ENCODE data around the gene ADAMTS10. TPM values are rescaled to one million over a fixed set of nuclear protein-coding genes. Genes with fewer than 3 reads are reported as not detected.
"Not testable (repeated sequence)": the region's sequence is repeated elsewhere in the genome, so short reads cannot be mapped to it uniquely, and the experiment has no call there.

ADAMTS10 gene
- total RNA-seq, 2 donors from 2014 or later: 164 to 214 TPM

- no peaks in the 10 kb centered on the region for H3K4me1 ChIP-seq (ENCODE audit: control insufficient read depth in 1 of 2, low read depth in 2 of 2)
- H3K9me3 ChIP-seq: no peaks in the 10 kb centered on the region
- TF ChIP-seq CTCF (IDR thresholded peaks at IDR 0.05): no peak
- H3K27me3 ChIP-seq (replicated peaks; ENCODE audit: insufficient read depth): no peaks in the 10 kb centered on the region
- ATAC-seq (ENCODE audit: insufficient number of reproducible peaks, low FRiP score, low read depth) (no peak), DNase-seq (ENCODE audit: low spot score) (no peak)
- H3K36me3 ChIP-seq: no peaks in the 10 kb centered on the region
- no peak overlapping the region for H3K27ac ChIP-seq
- H3K4me3 ChIP-seq: no peak overlapping the region
Measured at GRCh38 chr19:8558325-8558724, 52.2 kb downstream of the ADAMTS10 start.

GRCh38 chr19:8557642-8558238, 52.8 kb downstream of the ADAMTS10 start:
- H3K27ac ChIP-seq: no peak overlapping the region
- H3K9me3 ChIP-seq: no peaks in the 10 kb centered on the region
- no peak for TF ChIP-seq CTCF (IDR thresholded peaks at IDR 0.05)
- no peaks in the 10 kb centered on the region for H3K4me1 ChIP-seq (ENCODE audit: control insufficient read depth in 1 of 2, low read depth in 2 of 2)
- ATAC-seq (ENCODE audit: insufficient number of reproducible peaks, low FRiP score, low read depth) (no peak), DNase-seq (ENCODE audit: low spot score) (no peak)
- H3K4me3 ChIP-seq: no peak overlapping the region
- no peaks in the 10 kb centered on the region for H3K27me3 ChIP-seq (replicated peaks; ENCODE audit: insufficient read depth)
- no peaks in the 10 kb centered on the region for H3K36me3 ChIP-seq

- H3K36me3 ChIP-seq; DNase-seq (ENCODE audit: low spot score); H3K4me3 ChIP-seq; H3K27ac ChIP-seq; H3K27me3 ChIP-seq (replicated peaks; ENCODE audit: insufficient read depth); H3K4me1 ChIP-seq (ENCODE audit: control insufficient read depth in 1 of 2, low read depth in 2 of 2); H3K9me3 ChIP-seq; ATAC-seq (ENCODE audit: insufficient number of reproducible peaks, low FRiP score, low read depth): not testable (repeated sequence)
Measured at GRCh38 chr19:8553729-8554128, 56.8 kb downstream of the ADAMTS10 start.

GRCh38 chr19:8552810-8553209, 57.7 kb downstream of the ADAMTS10 start:
- H3K27ac ChIP-seq: no peak overlapping the region
- no peaks in the 10 kb centered on the region for H3K27me3 ChIP-seq (replicated peaks; ENCODE audit: insufficient read depth)
- H3K4me3 ChIP-seq: no peak overlapping the region
- DNase-seq (ENCODE audit: low spot score): no peak
- H3K9me3 ChIP-seq: no peaks in the 10 kb centered on the region
- no peak for ATAC-seq (ENCODE audit: insufficient number of reproducible peaks, low FRiP score, low read depth)
- no peak for TF ChIP-seq CTCF (IDR thresholded peaks at IDR 0.05)
- no peaks in the 10 kb centered on the region for H3K36me3 ChIP-seq
- no peaks in the 10 kb centered on the region for H3K4me1 ChIP-seq (ENCODE audit: control insufficient read depth in 1 of 2, low read depth in 2 of 2)

- ATAC-seq (ENCODE audit: insufficient number of reproducible peaks, low FRiP score, low read depth): no peak
- Histone ChIP-seq H3K27ac (no peak overlapping the region), H3K9me3 (no peaks in the 10 kb centered on the region), H3K36me3 (no peaks in the 10 kb centered on the region), H3K27me3 (replicated peaks; ENCODE audit: insufficient read depth) (no peaks in the 10 kb centered on the region), H3K4me1 (ENCODE audit: control insufficient read depth in 1 of 2, low read depth in 2 of 2) (no peaks in the 10 kb centered on the region), H3K4me3 (no peak overlapping the region)
- TF ChIP-seq CTCF (IDR thresholded peaks at IDR 0.05): no peak
- no peak for DNase-seq (ENCODE audit: low spot score)
Measured at GRCh38 chr19:8550070-8550469, 60.4 kb downstream of the ADAMTS10 start.

- no peak for DNase-seq (ENCODE audit: low spot score)
- no peak overlapping the region for H3K27ac ChIP-seq
- no peak for ATAC-seq (ENCODE audit: insufficient number of reproducible peaks, low FRiP score, low read depth)
- H3K36me3 ChIP-seq: no peaks in the 10 kb centered on the region
- no peak for TF ChIP-seq CTCF (IDR thresholded peaks at IDR 0.05)
- H3K4me1 ChIP-seq (ENCODE audit: control insufficient read depth in 1 of 2, low read depth in 2 of 2): no peaks in the 10 kb centered on the region
- H3K9me3 ChIP-seq: no peaks in the 10 kb centered on the region
- no peaks in the 10 kb centered on the region for H3K27me3 ChIP-seq (replicated peaks; ENCODE audit: insufficient read depth)
- no peak overlapping the region for H3K4me3 ChIP-seq
Measured at GRCh38 chr19:8545743-8546142, 64.8 kb downstream of the ADAMTS10 start.

Data from thoracic aorta (tissue), 2 donors.